Retinal pigment epithelial cell (primary cell): Measurements from ENCODE around the gene SMARCA2.

Source experiments
- DNase-seq: peaks from one replicate; pipeline ENCODE4 v3.0.0-alpha.2; 2010; ENCODE audit warnings: low read depth
- H3K4me3 ChIP-seq: 2 replicates; pipeline ENCODE4 v1.5.1; 2011; ENCODE audit warnings: mild to moderate bottlenecking, low read length, control low read depth, moderate library complexity
- CTCF ChIP-seq: conservative IDR thresholded peaks from 2 replicates; pipeline ENCODE4 v1.5.1; 2011; ENCODE audit warnings: low read depth, low read length, control low read depth, inconsistent platforms

The SMARCA2 gene

GRCh38 chr9:2036844-2037243 lies 21.7 kb downstream of the SMARCA2 start:
- TF ChIP-seq CTCF, result no peak
- no peak overlapping the region for H3K4me3 ChIP-seq
- DNase-seq, result no peak

- no peak overlapping the region for H3K4me3 ChIP-seq
- no peak for DNase-seq
- no peak for TF ChIP-seq CTCF
Observed at GRCh38 chr9:2039294-2040180, 24.4 kb downstream of the SMARCA2 start.

- DNase-seq, result no peak
- no peak overlapping the region for H3K4me3 ChIP-seq
- TF ChIP-seq CTCF, result no peak
Observed at GRCh38 chr9:2040828-2041227, 25.7 kb downstream of the SMARCA2 start.

GRCh38 chr9:2041736-2042135 lies 26.6 kb downstream of the SMARCA2 start:
- no peak for TF ChIP-seq CTCF
- H3K4me3 ChIP-seq, result no peak overlapping the region
- no peak for DNase-seq

GRCh38 chr9:2043243-2043642 lies 28.1 kb downstream of the SMARCA2 start:
- no peak for TF ChIP-seq CTCF
- DNase-seq, result no peak
- no peak overlapping the region for H3K4me3 ChIP-seq

GRCh38 chr9:2043881-2044462 lies 28.8 kb downstream of the SMARCA2 start:
- DNase-seq, result no peak
- TF ChIP-seq CTCF, result no peak
- H3K4me3 ChIP-seq, result no peak overlapping the region

- no peak for TF ChIP-seq CTCF
- DNase-seq, result no peak
- no peak overlapping the region for H3K4me3 ChIP-seq
Observed at GRCh38 chr9:2047144-2047671, 32.1 kb downstream of the SMARCA2 start.
